HEK293 (cell line): Measurements from ENCODE around the gene ALOX12B.
A peak's percentile ranks its signal among the peaks of the same experiment; 100 is the strongest.

Experiments
- GFI1B ChIP-seq: fragments of 450-650 bp; formaldehyde crosslinking; IDR thresholded peaks from 2 replicates; pipeline ENCODE4 v1.5.1; 2016; ENCODE audit warnings: missing biosample characterization, missing genetic modification characterization
- GLIS2 ChIP-seq: fragments of 450-650 bp; formaldehyde crosslinking; IDR thresholded peaks from 2 replicates; pipeline ENCODE4 v1.5.1; 2016; ENCODE audit warnings: missing biosample characterization, missing genetic modification characterization
- KLF8 ChIP-seq: fragments of 450-650 bp; formaldehyde crosslinking; IDR thresholded peaks from 2 replicates; pipeline ENCODE4 v1.5.1; 2016; ENCODE audit warnings: missing biosample characterization, missing genetic modification characterization
- KLF9 ChIP-seq: fragments of 450-650 bp; formaldehyde crosslinking; IDR thresholded peaks from 2 replicates; pipeline ENCODE4 v1.5.1; 2016; ENCODE audit warnings: missing biosample characterization, missing genetic modification characterization, low read depth
- MZF1 ChIP-seq: fragments of 450-650 bp; formaldehyde crosslinking; IDR thresholded peaks from 2 replicates; pipeline ENCODE4 v1.5.1; 2017; ENCODE audit warnings: missing biosample characterization, missing genetic modification characterization, borderline replicate concordance
- SCRT2 ChIP-seq: fragments of 450-650 bp; formaldehyde crosslinking; IDR thresholded peaks from 2 replicates; pipeline ENCODE4 v1.5.1; 2016; ENCODE audit warnings: missing biosample characterization, missing genetic modification characterization
- SP3 ChIP-seq: fragments of 450-650 bp; formaldehyde crosslinking; IDR thresholded peaks from 2 replicates; pipeline ENCODE4 v1.5.1; 2016; ENCODE audit warnings: missing biosample characterization, missing genetic modification characterization
- SP7 ChIP-seq: fragments of 450-650 bp; formaldehyde crosslinking; IDR thresholded peaks from 2 replicates; pipeline ENCODE4 v1.5.1; 2016; ENCODE audit warnings: missing biosample characterization, missing genetic modification characterization
- TRIM28 ChIP-seq: IDR thresholded peaks from 2 replicates; pipeline ENCODE4 v1.6.1; 2011; ENCODE audit warnings: low read length, control low read depth, borderline replicate concordance
- ZBTB1 ChIP-seq: fragments of 450-650 bp; formaldehyde crosslinking; IDR thresholded peaks from 2 replicates; pipeline ENCODE4 v1.5.1; 2016; ENCODE audit warnings: missing biosample characterization, missing genetic modification characterization
- ZBTB7A ChIP-seq: fragments of 450-650 bp; formaldehyde crosslinking; IDR thresholded peaks from 2 replicates; pipeline ENCODE4 v1.5.1; 2016; ENCODE audit warnings: low read depth, missing biosample characterization, missing genetic modification characterization
- ZNF138 ChIP-seq: fragments of 450-650 bp; formaldehyde crosslinking; IDR thresholded peaks from 2 replicates; pipeline ENCODE4 v1.5.1; 2016; ENCODE audit warnings: missing biosample characterization, missing genetic modification characterization, borderline replicate concordance
- ZNF157 ChIP-seq: fragments of 450-650 bp; formaldehyde crosslinking; IDR thresholded peaks from 2 replicates; pipeline ENCODE4 v1.5.1; 2016; ENCODE audit warnings: missing biosample characterization, missing genetic modification characterization
- ZNF184 ChIP-seq: fragments of 450-650 bp; IDR thresholded peaks from 2 replicates; pipeline ENCODE4 v1.5.1; 2018; ENCODE audit warnings: missing biosample characterization, mild to moderate bottlenecking, missing genetic modification characterization
- ZNF23 ChIP-seq: fragments of 450-650 bp; formaldehyde crosslinking; IDR thresholded peaks from 2 replicates; pipeline ENCODE4 v1.5.1; 2016; ENCODE audit warnings: missing biosample characterization, missing genetic modification characterization, borderline replicate concordance
- ZNF239 ChIP-seq: fragments of 450-650 bp; formaldehyde crosslinking; IDR thresholded peaks from 2 replicates; pipeline ENCODE4 v1.5.1; 2016; ENCODE audit warnings: missing biosample characterization, missing genetic modification characterization
- ZNF311 ChIP-seq: fragments of 450-650 bp; formaldehyde crosslinking; IDR thresholded peaks from 2 replicates; pipeline ENCODE4 v1.5.1; 2017; ENCODE audit warnings: missing biosample characterization, missing genetic modification characterization, borderline replicate concordance
- ZNF324 ChIP-seq: fragments of 450-650 bp; formaldehyde crosslinking; IDR thresholded peaks from 2 replicates; pipeline ENCODE4 v1.5.1; 2016; ENCODE audit warnings: missing biosample characterization, missing genetic modification characterization
- ZNF354C ChIP-seq: fragments of 450-650 bp; formaldehyde crosslinking; IDR thresholded peaks from 2 replicates; pipeline ENCODE4 v1.5.1; 2016; ENCODE audit warnings: missing biosample characterization, missing genetic modification characterization, low read depth, borderline replicate concordance
- ZNF423 ChIP-seq: fragments of 450-650 bp; formaldehyde crosslinking; IDR thresholded peaks from 2 replicates; pipeline ENCODE4 v1.5.1; 2016; ENCODE audit warnings: missing biosample characterization, missing genetic modification characterization
- ZNF473 ChIP-seq: fragments of 450-650 bp; formaldehyde crosslinking; IDR thresholded peaks from 2 replicates; pipeline ENCODE4 v1.5.1; 2017; ENCODE audit warnings: missing biosample characterization, missing genetic modification characterization
- ZNF555 ChIP-seq: fragments of 450-650 bp; formaldehyde crosslinking; conservative IDR thresholded peaks from 2 replicates; pipeline ENCODE4 v1.5.1; 2017; ENCODE audit warnings: missing biosample characterization, mild to moderate bottlenecking, missing genetic modification characterization, inconsistent platforms
- ZNF561 ChIP-seq: fragments of 450-650 bp; IDR thresholded peaks from 2 replicates; pipeline ENCODE4 v1.5.1; 2018; ENCODE audit warnings: missing biosample characterization, missing genetic modification characterization, borderline replicate concordance
- ZNF624 ChIP-seq: fragments of 450-650 bp; formaldehyde crosslinking; IDR thresholded peaks from 2 replicates; pipeline ENCODE4 v1.5.1; 2017; ENCODE audit warnings: missing biosample characterization, missing genetic modification characterization
- ZNF768 ChIP-seq: fragments of 450-650 bp; formaldehyde crosslinking; IDR thresholded peaks from 2 replicates; pipeline ENCODE4 v1.5.1; 2018; ENCODE audit warnings: missing biosample characterization, mild to moderate bottlenecking, missing genetic modification characterization
- ZNF776 ChIP-seq: fragments of 450-650 bp; formaldehyde crosslinking; IDR thresholded peaks from 2 replicates; pipeline ENCODE4 v1.5.0; 2017; ENCODE audit warnings: missing biosample characterization, missing genetic modification characterization, borderline replicate concordance
- ZNF837 ChIP-seq: fragments of 450-650 bp; formaldehyde crosslinking; IDR thresholded peaks from 2 replicates; pipeline ENCODE4 v1.5.1; 2016; ENCODE audit warnings: missing biosample characterization, missing genetic modification characterization
- ZSCAN16 ChIP-seq: fragments of 450-650 bp; formaldehyde crosslinking; IDR thresholded peaks from 2 replicates; pipeline ENCODE4 v1.5.1; 2016; ENCODE audit warnings: missing biosample characterization, missing genetic modification characterization
- TF ChIP-seq, protein P1 (sequence below): fragments of 450-650 bp; formaldehyde crosslinking; IDR thresholded peaks from 2 replicates; pipeline ENCODE4 v1.5.1; 2016; ENCODE audit warnings: missing biosample characterization, missing genetic modification characterization
- TF ChIP-seq, protein P2 (sequence below): fragments of 450-650 bp; formaldehyde crosslinking; IDR thresholded peaks from 2 replicates; pipeline ENCODE4 v1.5.1; 2016; ENCODE audit warnings: missing biosample characterization, missing genetic modification characterization
- TF ChIP-seq, protein P3 (sequence below): fragments of 450-650 bp; formaldehyde crosslinking; IDR thresholded peaks from 2 replicates; pipeline ENCODE4 v1.5.1; 2016; ENCODE audit warnings: missing biosample characterization, missing genetic modification characterization
- TF ChIP-seq, protein P4 (sequence below): fragments of 450-650 bp; formaldehyde crosslinking; IDR thresholded peaks from 2 replicates; pipeline ENCODE4 v1.5.1; 2016; ENCODE audit warnings: missing biosample characterization, missing genetic modification characterization, borderline replicate concordance
- TF ChIP-seq, protein P5 (sequence below): fragments of 450-650 bp; formaldehyde crosslinking; IDR thresholded peaks from 2 replicates; pipeline ENCODE4 v1.5.1; 2017; ENCODE audit warnings: missing biosample characterization, missing genetic modification characterization

The ALOX12B gene

DNA sequence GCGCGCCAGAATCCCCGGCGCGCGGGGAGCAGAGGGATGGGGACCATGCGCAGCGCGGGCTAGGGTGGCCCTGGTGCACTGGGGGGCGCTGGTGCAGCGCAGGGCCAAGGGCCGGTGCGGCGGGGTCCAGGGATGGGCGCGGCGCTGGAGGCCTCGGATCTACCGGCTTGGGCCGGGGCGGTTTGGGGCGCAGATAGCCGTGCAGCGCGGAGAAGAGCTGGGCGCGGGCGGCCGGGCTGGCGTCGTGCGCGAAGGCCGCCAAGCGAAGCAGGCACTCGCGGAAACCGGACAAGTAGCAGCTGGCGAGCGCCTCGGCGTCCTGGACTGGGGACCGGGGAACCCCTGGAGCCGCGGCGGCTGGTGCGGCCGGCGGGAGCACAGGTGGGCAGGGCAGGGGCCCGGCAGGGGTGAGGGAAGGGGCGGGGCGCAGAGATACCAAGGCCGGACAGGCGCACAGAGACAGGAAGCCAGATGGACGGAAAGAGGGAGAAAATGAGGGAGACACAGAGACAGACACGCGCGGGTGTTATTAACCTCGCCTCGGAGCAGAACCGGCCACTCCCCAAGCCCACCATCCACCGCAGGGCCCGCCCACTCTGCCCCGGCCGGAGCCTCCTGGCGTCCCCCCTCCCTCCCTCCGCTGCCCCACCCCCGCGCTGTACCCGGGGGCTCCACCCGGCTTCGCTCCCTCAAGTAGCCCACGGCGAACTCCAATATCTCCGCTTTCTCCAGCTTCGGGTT is 34.3 kb upstream of the ALOX12B start (continued):
- TF ChIP-seq TRIM28, result no peak
- peak; percentile 89; the same call in 1 of the 2 replicates for TF ChIP-seq ZNF561 (tag by site-specific recombination)
- TF ChIP-seq, protein P1, sequence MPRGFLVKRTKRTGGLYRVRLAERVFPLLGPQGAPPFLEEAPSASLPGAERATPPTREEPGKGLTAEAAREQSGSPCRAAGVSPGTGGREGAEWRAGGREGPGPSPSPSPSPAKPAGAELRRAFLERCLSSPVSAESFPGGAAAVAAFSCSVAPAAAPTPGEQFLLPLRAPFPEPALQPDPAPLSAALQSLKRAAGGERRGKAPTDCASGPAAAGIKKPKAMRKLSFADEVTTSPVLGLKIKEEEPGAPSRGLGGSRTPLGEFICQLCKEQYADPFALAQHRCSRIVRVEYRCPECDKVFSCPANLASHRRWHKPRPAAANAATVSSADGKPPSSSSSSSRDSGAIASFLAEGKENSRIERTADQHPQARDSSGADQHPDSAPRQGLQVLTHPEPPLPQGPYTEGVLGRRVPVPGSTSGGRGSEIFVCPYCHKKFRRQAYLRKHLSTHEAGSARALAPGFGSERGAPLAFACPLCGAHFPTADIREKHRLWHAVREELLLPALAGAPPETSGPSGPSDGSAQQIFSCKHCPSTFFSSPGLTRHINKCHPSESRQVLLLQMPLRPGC (tag by site-specific recombination), result no peak
- peak; percentile 36; the same call in 1 of the 2 replicates for TF ChIP-seq ZBTB7A (tag by site-specific recombination)
- peak; percentile 83 for TF ChIP-seq SP3 (tag by site-specific recombination)
- no peak for TF ChIP-seq ZSCAN16 (tag by site-specific recombination)
- TF ChIP-seq, protein P2, sequence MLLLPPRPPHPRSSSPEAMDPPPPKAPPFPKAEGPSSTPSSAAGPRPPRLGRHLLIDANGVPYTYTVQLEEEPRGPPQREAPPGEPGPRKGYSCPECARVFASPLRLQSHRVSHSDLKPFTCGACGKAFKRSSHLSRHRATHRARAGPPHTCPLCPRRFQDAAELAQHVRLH (tag by site-specific recombination), result no peak
- TF ChIP-seq ZNF23 (tag by site-specific recombination), result peak; percentile 58; the same call in 1 of the 2 replicates
- TF ChIP-seq, protein P3, sequence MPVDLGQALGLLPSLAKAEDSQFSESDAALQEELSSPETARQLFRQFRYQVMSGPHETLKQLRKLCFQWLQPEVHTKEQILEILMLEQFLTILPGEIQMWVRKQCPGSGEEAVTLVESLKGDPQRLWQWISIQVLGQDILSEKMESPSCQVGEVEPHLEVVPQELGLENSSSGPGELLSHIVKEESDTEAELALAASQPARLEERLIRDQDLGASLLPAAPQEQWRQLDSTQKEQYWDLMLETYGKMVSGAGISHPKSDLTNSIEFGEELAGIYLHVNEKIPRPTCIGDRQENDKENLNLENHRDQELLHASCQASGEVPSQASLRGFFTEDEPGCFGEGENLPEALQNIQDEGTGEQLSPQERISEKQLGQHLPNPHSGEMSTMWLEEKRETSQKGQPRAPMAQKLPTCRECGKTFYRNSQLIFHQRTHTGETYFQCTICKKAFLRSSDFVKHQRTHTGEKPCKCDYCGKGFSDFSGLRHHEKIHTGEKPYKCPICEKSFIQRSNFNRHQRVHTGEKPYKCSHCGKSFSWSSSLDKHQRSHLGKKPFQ, result no peak
- no peak for TF ChIP-seq ZNF311 (tag by site-specific recombination)
- no peak for TF ChIP-seq ZNF837 (tag by site-specific recombination)
- no peak for TF ChIP-seq ZNF768 (tag by site-specific recombination)
- TF ChIP-seq GFI1B (tag by site-specific recombination), result no peak
- TF ChIP-seq SP7 (tag by site-specific recombination), result peak; percentile 70
- TF ChIP-seq ZNF324, result no peak
- no peak for TF ChIP-seq ZNF624 (tag by site-specific recombination)
- no peak for TF ChIP-seq ZNF776 (tag by site-specific recombination)
- TF ChIP-seq ZNF138, result no peak
- TF ChIP-seq ZNF239 (tag by site-specific recombination), result no peak
- no peak for TF ChIP-seq ZBTB1
- peak; percentile 97 for TF ChIP-seq KLF9 (tag by site-specific recombination)
- TF ChIP-seq ZNF473 (tag by site-specific recombination), result no peak
- TF ChIP-seq GLIS2 (tag by site-specific recombination), result peak; percentile 94
- 0 out of 2 replicates have a peak, but pooled peaks have one; percentile 11 for TF ChIP-seq ZNF157 (tag by site-specific recombination)
- TF ChIP-seq, protein P4, sequence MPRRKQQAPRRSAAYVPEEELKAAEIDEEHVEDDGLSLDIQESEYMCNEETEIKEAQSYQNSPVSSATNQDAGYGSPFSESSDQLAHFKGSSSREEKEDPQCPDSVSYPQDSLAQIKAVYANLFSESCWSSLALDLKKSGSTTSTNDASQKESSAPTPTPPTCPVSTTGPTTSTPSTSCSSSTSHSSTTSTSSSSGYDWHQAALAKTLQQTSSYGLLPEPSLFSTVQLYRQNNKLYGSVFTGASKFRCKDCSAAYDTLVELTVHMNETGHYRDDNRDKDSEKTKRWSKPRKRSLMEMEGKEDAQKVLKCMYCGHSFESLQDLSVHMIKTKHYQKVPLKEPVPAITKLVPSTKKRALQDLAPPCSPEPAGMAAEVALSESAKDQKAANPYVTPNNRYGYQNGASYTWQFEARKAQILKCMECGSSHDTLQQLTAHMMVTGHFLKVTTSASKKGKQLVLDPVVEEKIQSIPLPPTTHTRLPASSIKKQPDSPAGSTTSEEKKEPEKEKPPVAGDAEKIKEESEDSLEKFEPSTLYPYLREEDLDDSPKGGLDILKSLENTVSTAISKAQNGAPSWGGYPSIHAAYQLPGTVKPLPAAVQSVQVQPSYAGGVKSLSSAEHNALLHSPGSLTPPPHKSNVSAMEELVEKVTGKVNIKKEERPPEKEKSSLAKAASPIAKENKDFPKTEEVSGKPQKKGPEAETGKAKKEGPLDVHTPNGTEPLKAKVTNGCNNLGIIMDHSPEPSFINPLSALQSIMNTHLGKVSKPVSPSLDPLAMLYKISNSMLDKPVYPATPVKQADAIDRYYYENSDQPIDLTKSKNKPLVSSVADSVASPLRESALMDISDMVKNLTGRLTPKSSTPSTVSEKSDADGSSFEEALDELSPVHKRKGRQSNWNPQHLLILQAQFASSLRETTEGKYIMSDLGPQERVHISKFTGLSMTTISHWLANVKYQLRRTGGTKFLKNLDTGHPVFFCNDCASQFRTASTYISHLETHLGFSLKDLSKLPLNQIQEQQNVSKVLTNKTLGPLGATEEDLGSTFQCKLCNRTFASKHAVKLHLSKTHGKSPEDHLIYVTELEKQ (tag by site-specific recombination), result no peak
- TF ChIP-seq, protein P5, sequence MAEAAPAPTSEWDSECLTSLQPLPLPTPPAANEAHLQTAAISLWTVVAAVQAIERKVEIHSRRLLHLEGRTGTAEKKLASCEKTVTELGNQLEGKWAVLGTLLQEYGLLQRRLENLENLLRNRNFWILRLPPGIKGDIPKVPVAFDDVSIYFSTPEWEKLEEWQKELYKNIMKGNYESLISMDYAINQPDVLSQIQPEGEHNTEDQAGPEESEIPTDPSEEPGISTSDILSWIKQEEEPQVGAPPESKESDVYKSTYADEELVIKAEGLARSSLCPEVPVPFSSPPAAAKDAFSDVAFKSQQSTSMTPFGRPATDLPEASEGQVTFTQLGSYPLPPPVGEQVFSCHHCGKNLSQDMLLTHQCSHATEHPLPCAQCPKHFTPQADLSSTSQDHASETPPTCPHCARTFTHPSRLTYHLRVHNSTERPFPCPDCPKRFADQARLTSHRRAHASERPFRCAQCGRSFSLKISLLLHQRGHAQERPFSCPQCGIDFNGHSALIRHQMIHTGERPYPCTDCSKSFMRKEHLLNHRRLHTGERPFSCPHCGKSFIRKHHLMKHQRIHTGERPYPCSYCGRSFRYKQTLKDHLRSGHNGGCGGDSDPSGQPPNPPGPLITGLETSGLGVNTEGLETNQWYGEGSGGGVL (tag by site-specific recombination), result no peak
- peak; percentile 92 for TF ChIP-seq KLF8 (tag by site-specific recombination)
- no peak for TF ChIP-seq ZNF184 (tag by site-specific recombination)
- no peak for TF ChIP-seq ZNF555 (tag by site-specific recombination)
- TF ChIP-seq ZNF423 (tag by site-specific recombination), result 0 out of 2 replicates have a peak, but pooled peaks have one; percentile 32
- no peak for TF ChIP-seq ZNF354C (tag by site-specific recombination)
- TF ChIP-seq MZF1 (tag by site-specific recombination), result peak; percentile 73
- peak; percentile 63; the same call in 1 of the 2 replicates for TF ChIP-seq SCRT2 (tag by site-specific recombination)
